Fibroblast of peridontal ligament (primary cell): ENCODE data around the gene PVALB.
A peak's percentile ranks its signal among the peaks of the same experiment; 100 is the strongest.

ENCODE experiments used
- DNase-seq: peaks from one replicate; pipeline ENCODE4 v3.0.0-alpha.2; 2010; ENCODE audit errors: extremely low read depth

Gene PVALB

GRCh38 chr22:36816636-36817524 is at the start of gene PVALB:
TSS of gene PVALB (minus strand) at chr22:36817035. CDS start at chr22:36817005, 30 bp downstream.
- DNase-seq = peak; percentile 5

- no peak for DNase-seq
These were observed 48.5 kb upstream of the PVALB start for GRCh38 chr22:36865346-36865745.

GRCh38 chr22:36864454-36865215 is 47.8 kb upstream of the PVALB start:
- DNase-seq = no peak

- no peak for DNase-seq
These were observed 47.1 kb upstream of the PVALB start for GRCh38 chr22:36863979-36864378.

GRCh38 chr22:36863281-36863680 is 46.4 kb upstream of the PVALB start:
- DNase-seq = no peak

- DNase-seq = no peak
These were observed 45.7 kb upstream of the PVALB start for GRCh38 chr22:36862251-36863242.

- no peak for DNase-seq
These were observed 44.2 kb upstream of the PVALB start, which contains the start of gene NCF4 for GRCh38 chr22:36860821-36861659. TSS of gene NCF4 (plus strand) at chr22:36861006. CDS start at chr22:36861172, 166 bp downstream.

- no peak for DNase-seq
These were observed 43.6 kb upstream of the PVALB start for GRCh38 chr22:36860438-36860820.

- DNase-seq = no peak
These were observed 43.2 kb upstream of the PVALB start for GRCh38 chr22:36860017-36860416.

- no peak for DNase-seq
These were observed 42.1 kb upstream of the PVALB start for GRCh38 chr22:36858966-36859365.

GRCh38 chr22:36858156-36858555 is 41.3 kb upstream of the PVALB start:
- no peak for DNase-seq

GRCh38 chr22:36856792-36857135 is 39.9 kb upstream of the PVALB start:
- no peak for DNase-seq

GRCh38 chr22:36856121-36856791 is 39.4 kb upstream of the PVALB start:
- DNase-seq = peak; percentile 86

- no peak for DNase-seq
These were observed 38.6 kb upstream of the PVALB start for GRCh38 chr22:36855478-36855877.

GRCh38 chr22:36853407-36854099 is 36.7 kb upstream of the PVALB start:
- DNase-seq = peak; percentile 1

GRCh38 chr22:36852056-36852973 is 35.5 kb upstream of the PVALB start:
- DNase-seq = no peak

GRCh38 chr22:36850682-36851081 is 33.8 kb upstream of the PVALB start:
- no peak for DNase-seq

- DNase-seq = no peak
These were observed 33.2 kb upstream of the PVALB start for GRCh38 chr22:36850056-36850455.
